Measurements from ENCODE around the gene SIVA1. TPM values are rescaled to one million over a fixed set of nuclear protein-coding genes. Genes with fewer than 3 reads are reported as not detected.

The SIVA1 gene
- total and polyA plus RNA-seq, 2 of the 4 experiments (the other 2 are of a cell fraction): 166 to 184 TPM

DNA sequence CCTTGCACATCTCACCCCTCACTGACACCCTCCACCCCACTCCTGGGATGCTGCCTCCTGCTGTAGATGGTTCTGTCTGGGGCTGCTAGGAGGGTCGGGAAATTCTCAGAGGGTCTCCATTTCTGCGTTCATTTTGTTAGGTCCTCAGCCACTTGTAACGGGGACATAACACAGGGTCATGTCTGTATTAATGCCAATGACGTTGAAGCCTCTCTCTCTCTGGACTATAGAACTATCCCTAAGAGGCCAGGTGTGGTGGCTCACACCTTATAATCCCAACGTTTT lies 14.6 kb downstream of the SIVA1 start:
- Histone ChIP-seq H3K4me1 (ENCODE audit: control insufficient read depth, insufficient read depth, low read length) (peaks cover 5% of the 10 kb centered on the region), H4K8ac (ENCODE audit: low read depth in 2 of 2, low read length in 2 of 2) (no peak overlapping the region), H3K23ac (ENCODE audit: low read depth, low read length) (no peak overlapping the region), H2BK120ac (ENCODE audit: low read depth, low read length) (no peak overlapping the region), H3K79me1 (ENCODE audit: low read depth in 1 of 2, low read length in 2 of 2) (peaks cover 0 to 6% of the 10 kb centered on the region in 2 experiments; a peak in 1 of 4 replicates), H3K4me3 (ENCODE audit: insufficient read depth, low read depth, low read length) (no peak overlapping the region), H3K4ac (ENCODE audit: low read depth, low read length) (no peak overlapping the region), H3K56ac (ENCODE audit: extremely low read depth, insufficient read depth, low read length) (no peak overlapping the region), H3K9me3 (ENCODE audit: control insufficient read depth, insufficient read depth, low read length) (no peaks in the 10 kb centered on the region; the same call in 1 of the 2 replicates), H3K18ac (ENCODE audit: low read depth, low read length) (no peak overlapping the region), H3K27ac (ENCODE audit: insufficient read depth, low read length) (no peak overlapping the region), H3K9ac (ENCODE audit: low read depth, low read length) (no peak overlapping the region), H3K9me1 (ENCODE audit: insufficient read depth, low read length) (no peaks in the 10 kb centered on the region), H4K91ac (ENCODE audit: insufficient read depth, low read depth, low read length) (no peak overlapping the region), H2AK5ac (ENCODE audit: low read depth, low read length) (no peak overlapping the region), H3K4me2 (ENCODE audit: low read depth, low read length) (no peak overlapping the region), H2BK20ac (ENCODE audit: low read depth, low read length) (no peak overlapping the region), H3K14ac (replicated peaks; ENCODE audit: low read depth, low read length) (no peak overlapping the region), H2BK5ac (ENCODE audit: low read depth, low read length, poor library complexity, severe bottlenecking) (no peak overlapping the region), H2BK15ac (ENCODE audit: low read depth, low read length) (no peak overlapping the region), H2AK9ac (replicated peaks; ENCODE audit: low read depth, low read length, poor library complexity) (no peak overlapping the region), H4K20me1 (ENCODE audit: insufficient read depth, low read length) (peaks cover 14% of the 10 kb centered on the region), H3K36me3 (ENCODE audit: control insufficient read depth, insufficient read depth, low read length) (peaks cover 23% of the 10 kb centered on the region), H4K5ac (ENCODE audit: low read depth, low read length) (no peak overlapping the region), H3K27me3 (ENCODE audit: control insufficient read depth, insufficient read depth, low read length) (no peaks in the 10 kb centered on the region), H2AFZ (replicated peaks; ENCODE audit: low read length, poor library complexity) (no peak overlapping the region)
- TF ChIP-seq RFX5 (IDR thresholded peaks at IDR 0.05; ENCODE audit: low read depth, low read length) (no peak), NFE2L2 (IDR thresholded peaks at IDR 0.05; ENCODE audit: low read depth, low read length) (no peak), MAFK (IDR thresholded peaks at IDR 0.05; ENCODE audit: low read depth, low read length) (no peak), RCOR1 (IDR thresholded peaks at IDR 0.05; ENCODE audit: insufficient replicate concordance, low read length) (no peak), MXI1 (IDR thresholded peaks at IDR 0.05; ENCODE audit: borderline replicate concordance, low read depth, low read length) (no peak), CEBPB (IDR thresholded peaks at IDR 0.05; ENCODE audit: low read depth, low read length) (no peak), MAZ (IDR thresholded peaks at IDR 0.05; ENCODE audit: borderline replicate concordance, low read depth, low read length) (no peak), RAD21 (IDR thresholded peaks at IDR 0.05; ENCODE audit: low read length) (no peak), FOS (IDR thresholded peaks at IDR 0.05; ENCODE audit: low read depth, low read length) (no peak), SMC3 (IDR thresholded peaks at IDR 0.05; ENCODE audit: low read depth, low read length) (no peak), BHLHE40 (IDR thresholded peaks at IDR 0.05; ENCODE audit: low read depth, low read length) (no peak), POLR2A (IDR thresholded peaks at IDR 0.05; ENCODE audit: low read depth, low read length) (no peak), CHD1 (IDR thresholded peaks at IDR 0.05; ENCODE audit: low read depth, low read length) (no peak)
- TF ChIP-seq, protein P1, sequence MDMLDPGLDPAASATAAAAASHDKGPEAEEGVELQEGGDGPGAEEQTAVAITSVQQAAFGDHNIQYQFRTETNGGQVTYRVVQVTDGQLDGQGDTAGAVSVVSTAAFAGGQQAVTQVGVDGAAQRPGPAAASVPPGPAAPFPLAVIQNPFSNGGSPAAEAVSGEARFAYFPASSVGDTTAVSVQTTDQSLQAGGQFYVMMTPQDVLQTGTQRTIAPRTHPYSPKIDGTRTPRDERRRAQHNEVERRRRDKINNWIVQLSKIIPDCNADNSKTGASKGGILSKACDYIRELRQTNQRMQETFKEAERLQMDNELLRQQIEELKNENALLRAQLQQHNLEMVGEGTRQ (IDR thresholded peaks at IDR 0.05; ENCODE audit: low read depth, low read length): no peak
- TF ChIP-seq, protein P2, sequence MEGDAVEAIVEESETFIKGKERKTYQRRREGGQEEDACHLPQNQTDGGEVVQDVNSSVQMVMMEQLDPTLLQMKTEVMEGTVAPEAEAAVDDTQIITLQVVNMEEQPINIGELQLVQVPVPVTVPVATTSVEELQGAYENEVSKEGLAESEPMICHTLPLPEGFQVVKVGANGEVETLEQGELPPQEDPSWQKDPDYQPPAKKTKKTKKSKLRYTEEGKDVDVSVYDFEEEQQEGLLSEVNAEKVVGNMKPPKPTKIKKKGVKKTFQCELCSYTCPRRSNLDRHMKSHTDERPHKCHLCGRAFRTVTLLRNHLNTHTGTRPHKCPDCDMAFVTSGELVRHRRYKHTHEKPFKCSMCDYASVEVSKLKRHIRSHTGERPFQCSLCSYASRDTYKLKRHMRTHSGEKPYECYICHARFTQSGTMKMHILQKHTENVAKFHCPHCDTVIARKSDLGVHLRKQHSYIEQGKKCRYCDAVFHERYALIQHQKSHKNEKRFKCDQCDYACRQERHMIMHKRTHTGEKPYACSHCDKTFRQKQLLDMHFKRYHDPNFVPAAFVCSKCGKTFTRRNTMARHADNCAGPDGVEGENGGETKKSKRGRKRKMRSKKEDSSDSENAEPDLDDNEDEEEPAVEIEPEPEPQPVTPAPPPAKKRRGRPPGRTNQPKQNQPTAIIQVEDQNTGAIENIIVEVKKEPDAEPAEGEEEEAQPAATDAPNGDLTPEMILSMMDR (conservative IDR thresholded peaks at IDR 0.05; ENCODE audit: low read depth, low read length): no peak
- TF ChIP-seq, protein P3, sequence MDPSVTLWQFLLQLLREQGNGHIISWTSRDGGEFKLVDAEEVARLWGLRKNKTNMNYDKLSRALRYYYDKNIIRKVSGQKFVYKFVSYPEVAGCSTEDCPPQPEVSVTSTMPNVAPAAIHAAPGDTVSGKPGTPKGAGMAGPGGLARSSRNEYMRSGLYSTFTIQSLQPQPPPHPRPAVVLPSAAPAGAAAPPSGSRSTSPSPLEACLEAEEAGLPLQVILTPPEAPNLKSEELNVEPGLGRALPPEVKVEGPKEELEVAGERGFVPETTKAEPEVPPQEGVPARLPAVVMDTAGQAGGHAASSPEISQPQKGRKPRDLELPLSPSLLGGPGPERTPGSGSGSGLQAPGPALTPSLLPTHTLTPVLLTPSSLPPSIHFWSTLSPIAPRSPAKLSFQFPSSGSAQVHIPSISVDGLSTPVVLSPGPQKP (IDR thresholded peaks at IDR 0.05; ENCODE audit: borderline replicate concordance, low read depth, low read length): no peak
- dilution Hi-C loops (cut with HindIII; ENCODE audit: low sequenced_read_pairs, unreplicated experiment) (no loop called here), intact Hi-C loops (cut with micrococcal nuclease) (no loop called here), in situ Hi-C loops (cut with MboI; ENCODE audit: low sequenced_read_pairs) (loop anchor here (5.0 kb wide), 1 partner anchor 55 kb away; no protein-coding TSS in a partner anchor)
- ATAC-seq (ENCODE audit: low read depth) (no peak), DNase-seq (no peak)
- no TSS peak for BruUV-seq (replicated peaks)
- 100% methylated on average over 2 of the region's 5 CpGs; no CpG with 5 or more reads in 1 of the 2 experiments for WGBS, 2 experiments (ENCODE audit: extremely low coverage in 2 of 2, insufficient read length in 1 of 2)
- ChIA-PET CTCF (no interaction called here), POLR2A (ENCODE audit: unreplicated experiment) (no interaction called here)
